ENCODE measurements around the gene GID4. TPM values are rescaled to one million over a fixed set of nuclear protein-coding genes. Genes with fewer than 3 reads are reported as not detected.

The GID4 gene
- total RNA-seq, 1 experiment from 2014 or later: 7.3 TPM

- CTCF ChIA-PET: no interaction called here
- no TSS peak for BruUV-seq (replicated peaks)
- no peak for TF ChIP-seq CTCF (IDR thresholded peaks at IDR 0.05; ENCODE audit: unreplicated experiment)
- Mint-ChIP-seq H3K27ac (ENCODE audit: unreplicated experiment) (no peak overlapping the region), H3K4me1 (ENCODE audit: low read depth, unreplicated experiment) (no peaks in the 10 kb centered on the region), H3K4me3 (ENCODE audit: low read depth, unreplicated experiment) (no peak overlapping the region), H3K27me3 (ENCODE audit: unreplicated experiment) (no peaks in the 10 kb centered on the region), H3K9me3 (ENCODE audit: low read depth, unreplicated experiment) (no peaks in the 10 kb centered on the region), H3K36me3 (ENCODE audit: insufficient read depth, unreplicated experiment) (peaks cover 4% of the 10 kb centered on the region)
- intact Hi-C loops (cut with micrococcal nuclease; ENCODE audit: unreplicated experiment): no loop called here
- DNase-seq: no peak
Observed at GRCh38 chr17:18006495-18007239, 32.5 kb upstream of the GID4 start.

GRCh38 chr17:18008496-18009268, 30.5 kb upstream of the GID4 start:
- Mint-ChIP-seq H3K4me1 (ENCODE audit: low read depth, unreplicated experiment) (no peaks in the 10 kb centered on the region), H3K27me3 (ENCODE audit: unreplicated experiment) (no peaks in the 10 kb centered on the region), H3K4me3 (ENCODE audit: low read depth, unreplicated experiment) (no peak overlapping the region), H3K36me3 (ENCODE audit: insufficient read depth, unreplicated experiment) (peaks cover 4% of the 10 kb centered on the region), H3K27ac (ENCODE audit: unreplicated experiment) (no peak overlapping the region), H3K9me3 (ENCODE audit: low read depth, unreplicated experiment) (no peaks in the 10 kb centered on the region)
- BruUV-seq (replicated peaks): no TSS peak
- CTCF ChIA-PET: no interaction called here
- no peak for DNase-seq
- intact Hi-C loops (cut with micrococcal nuclease; ENCODE audit: unreplicated experiment): no loop called here
- TF ChIP-seq CTCF (IDR thresholded peaks at IDR 0.05; ENCODE audit: unreplicated experiment): no peak

GRCh38 chr17:18009609-18010420, 29.4 kb upstream of the GID4 start:
- H3K27ac Mint-ChIP-seq (ENCODE audit: unreplicated experiment): no peak overlapping the region
- no peak for TF ChIP-seq CTCF (IDR thresholded peaks at IDR 0.05; ENCODE audit: unreplicated experiment)
- H3K27me3 Mint-ChIP-seq (ENCODE audit: unreplicated experiment): no peaks in the 10 kb centered on the region
- no peaks in the 10 kb centered on the region for H3K9me3 Mint-ChIP-seq (ENCODE audit: low read depth, unreplicated experiment)
- no TSS peak for BruUV-seq (replicated peaks)
- intact Hi-C loops (cut with micrococcal nuclease; ENCODE audit: unreplicated experiment): no loop called here
- no peaks in the 10 kb centered on the region for H3K4me1 Mint-ChIP-seq (ENCODE audit: low read depth, unreplicated experiment)
- CTCF ChIA-PET: no interaction called here
- DNase-seq: no peak
- no peak overlapping the region for H3K4me3 Mint-ChIP-seq (ENCODE audit: low read depth, unreplicated experiment)
- H3K36me3 Mint-ChIP-seq (ENCODE audit: insufficient read depth, unreplicated experiment): peaks cover 4% of the 10 kb centered on the region

- no peak for DNase-seq
- TF ChIP-seq CTCF (IDR thresholded peaks at IDR 0.05; ENCODE audit: unreplicated experiment): no peak
- no TSS peak for BruUV-seq (replicated peaks)
- Mint-ChIP-seq H3K4me1 (ENCODE audit: low read depth, unreplicated experiment) (no peaks in the 10 kb centered on the region), H3K27me3 (ENCODE audit: unreplicated experiment) (no peaks in the 10 kb centered on the region), H3K27ac (ENCODE audit: unreplicated experiment) (no peak overlapping the region), H3K9me3 (ENCODE audit: low read depth, unreplicated experiment) (no peaks in the 10 kb centered on the region), H3K36me3 (ENCODE audit: insufficient read depth, unreplicated experiment) (peaks cover 4% of the 10 kb centered on the region), H3K4me3 (ENCODE audit: low read depth, unreplicated experiment) (no peak overlapping the region)
- intact Hi-C loops (cut with micrococcal nuclease; ENCODE audit: unreplicated experiment): no loop called here
- CTCF ChIA-PET: interaction anchor here (0.6 kb wide), 1 partner anchor 134 kb away, joined by 3 read pairs; no protein-coding TSS in a partner anchor
Observed at GRCh38 chr17:18011286-18011685, 27.9 kb upstream of the GID4 start.
